ENCODE measurements around the gene GSN.

GSN gene

DNA sequence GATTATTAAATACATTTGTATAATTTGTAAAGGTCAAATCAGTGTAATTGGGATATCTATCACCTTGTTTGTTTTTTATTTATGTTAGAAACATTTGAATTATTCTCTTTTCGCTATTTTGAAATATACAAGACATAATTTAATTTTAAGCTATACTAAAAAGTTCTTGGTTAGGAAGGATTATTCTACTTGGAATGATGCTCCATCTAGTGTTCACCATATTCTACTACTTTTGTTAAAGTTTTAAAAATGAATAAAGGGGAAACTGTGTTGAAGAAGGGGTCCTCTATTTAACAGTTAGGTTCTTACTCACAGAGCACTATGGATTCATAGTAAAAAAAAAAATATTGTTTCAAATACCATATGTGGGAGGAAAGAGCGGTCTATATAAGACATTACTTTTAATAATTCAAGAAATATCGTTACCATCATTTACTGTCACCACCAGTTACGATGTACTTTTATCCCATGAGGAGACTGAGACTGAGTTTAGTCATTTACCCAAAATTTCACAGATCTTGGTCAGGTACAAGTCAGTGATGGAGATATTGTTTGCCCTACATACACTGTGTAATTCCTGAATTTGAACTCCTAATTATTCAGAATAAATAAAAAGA is 108.4 kb downstream of the GSN start:
- H3K4me3 ChIP-seq (ENCODE audit: low read length), result no peak overlapping the region
- no peak for DNase-seq (ENCODE audit: low read depth, low spot score)

DNA sequence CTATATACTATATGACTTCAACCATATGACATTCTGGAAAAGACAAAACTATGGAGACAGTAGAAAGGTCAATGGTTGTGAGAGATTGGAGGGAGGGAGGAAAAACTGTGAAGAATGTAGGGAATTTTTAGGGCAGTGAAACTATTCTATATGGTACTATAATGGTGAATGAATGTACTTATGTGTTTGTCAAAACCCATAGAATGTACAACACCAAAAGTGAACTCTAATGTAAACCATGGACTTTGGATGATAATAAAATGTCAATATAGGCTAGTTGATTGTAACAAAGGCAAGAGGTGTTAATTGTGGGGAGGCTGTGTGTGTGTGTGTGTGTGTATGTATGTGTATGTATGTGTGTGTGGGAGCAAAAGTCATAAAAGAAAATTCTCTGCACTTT is 112.9 kb downstream of the GSN start:
- DNase-seq (ENCODE audit: low read depth, low spot score), result no peak
- no peak overlapping the region for H3K4me3 ChIP-seq (ENCODE audit: low read length)
